Vagina (tissue), 2 donors: ENCODE results near the gene MAGI3. TPM values are rescaled to one million over a fixed set of nuclear protein-coding genes. Genes with fewer than 3 reads are reported as not detected.

Source experiments
- DNase-seq, 2 donors: peaks; one replicate each; pipeline ENCODE4 v3.0.0-alpha.2; 2017; ENCODE audit errors: extremely low spot score in 2 of 2
- H3K27ac ChIP-seq: fragments of 200-600 bp; sonication (generic); one replicate; pipeline ENCODE4 v1.5.1; 2019
- H3K27me3 ChIP-seq: fragments of 200-600 bp; sonication (generic); one replicate; pipeline ENCODE4 v1.5.1; 2019
- H3K36me3 ChIP-seq, 2 donors: fragments of 200-600 bp; sonication (generic); one replicate each; pipeline ENCODE4 v1.5.1; 2017 to 2019
- H3K4me1 ChIP-seq: fragments of 200-600 bp; sonication (generic); one replicate; pipeline ENCODE4 v1.5.1; 2019
- H3K4me3 ChIP-seq, 2 donors: fragments of 200-600 bp; sonication (generic); 1 replicate in 1 of 2; 2 replicates in 1 of 2; pipeline ENCODE4 v1.5.1; 2016 to 2019
- H3K9me3 ChIP-seq: fragments of 200-600 bp; sonication (generic); one replicate; pipeline ENCODE4 v1.5.1; 2019
- POLR2A ChIP-seq, 2 donors: fragments of 450-650 bp; IDR thresholded peaks; one replicate each; pipeline ENCODE4 v1.6.1; 2017; ENCODE audit warnings: antibody characterized with exemption in 2 of 2, mild to moderate bottlenecking in 2 of 2, moderate library complexity in 2 of 2
- POLR2AphosphoS5 ChIP-seq, 2 donors: sonication (generic); formaldehyde crosslinking; IDR thresholded peaks; one replicate each; pipeline ENCODE4 v1.9.0; 2017; ENCODE audit warnings: antibody characterized with exemption in 2 of 2, mild to moderate bottlenecking in 2 of 2, low read depth in 1 of 2; ENCODE audit not compliant: insufficient read depth in 1 of 2
- intact Hi-C: fragments of 100-400 bp; cut with DNase I; formaldehyde crosslinking; loops from one replicate; pipeline ENCODE4 v1.15.1; 2023
- total RNA-seq: library from RNA; depleted of rRNA; stranded (reverse); fragments of >200 nt; gene quantifications from one replicate; pipeline ENCODE4 v1.2.3, GENCODE V29; 2016
- TF ChIP-seq, protein P1 (sequence below), 3 experiments: fragments of 450-650 bp in 2 of 3; fragments of 200-600 bp in 1 of 3; sonication (generic) in 1 of 3; IDR thresholded peaks; one replicate each; pipeline ENCODE4 v1.5.1; 2017 to 2019; ENCODE audit warnings: antibody characterized with exemption in 3 of 3, mild to moderate bottlenecking in 2 of 3, moderate library complexity in 2 of 3

The MAGI3 gene
- total RNA-seq, 1 donor from 2014 or later: 18.4 TPM

DNA sequence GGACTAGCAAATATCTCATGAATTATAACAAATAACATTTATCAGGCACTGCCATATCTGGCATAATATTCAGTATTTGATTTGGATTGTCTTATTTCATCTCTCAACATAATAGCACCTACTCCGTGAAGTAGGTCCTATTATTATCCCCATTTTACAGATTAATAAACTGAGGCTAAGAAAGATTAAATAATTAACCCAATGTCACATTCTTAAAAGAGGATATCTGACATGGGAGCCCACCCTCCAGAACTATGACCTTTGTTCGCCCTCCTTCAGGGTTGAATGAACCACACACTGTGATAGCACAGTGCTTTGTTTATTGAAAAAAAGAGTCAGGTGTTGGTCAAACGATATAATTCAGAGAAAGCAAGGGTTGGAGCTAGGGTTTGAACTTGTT is 19.4 kb upstream of the MAGI3 start:
- TF ChIP-seq POLR2A (IDR thresholded peaks at IDR 0.05) (no peak), POLR2AphosphoS5 (IDR thresholded peaks at IDR 0.05; ENCODE audit: insufficient read depth in 1 of 2, low read depth in 1 of 2) (no peak)
- TF ChIP-seq, protein P1, sequence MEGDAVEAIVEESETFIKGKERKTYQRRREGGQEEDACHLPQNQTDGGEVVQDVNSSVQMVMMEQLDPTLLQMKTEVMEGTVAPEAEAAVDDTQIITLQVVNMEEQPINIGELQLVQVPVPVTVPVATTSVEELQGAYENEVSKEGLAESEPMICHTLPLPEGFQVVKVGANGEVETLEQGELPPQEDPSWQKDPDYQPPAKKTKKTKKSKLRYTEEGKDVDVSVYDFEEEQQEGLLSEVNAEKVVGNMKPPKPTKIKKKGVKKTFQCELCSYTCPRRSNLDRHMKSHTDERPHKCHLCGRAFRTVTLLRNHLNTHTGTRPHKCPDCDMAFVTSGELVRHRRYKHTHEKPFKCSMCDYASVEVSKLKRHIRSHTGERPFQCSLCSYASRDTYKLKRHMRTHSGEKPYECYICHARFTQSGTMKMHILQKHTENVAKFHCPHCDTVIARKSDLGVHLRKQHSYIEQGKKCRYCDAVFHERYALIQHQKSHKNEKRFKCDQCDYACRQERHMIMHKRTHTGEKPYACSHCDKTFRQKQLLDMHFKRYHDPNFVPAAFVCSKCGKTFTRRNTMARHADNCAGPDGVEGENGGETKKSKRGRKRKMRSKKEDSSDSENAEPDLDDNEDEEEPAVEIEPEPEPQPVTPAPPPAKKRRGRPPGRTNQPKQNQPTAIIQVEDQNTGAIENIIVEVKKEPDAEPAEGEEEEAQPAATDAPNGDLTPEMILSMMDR (IDR thresholded peaks at IDR 0.05): no peak
- Histone ChIP-seq H3K9me3 (no peaks in the 10 kb centered on the region), H3K4me1 (no peaks in the 10 kb centered on the region), H3K4me3 (no peak overlapping the region), H3K27me3 (no peaks in the 10 kb centered on the region), H3K36me3 (no peaks in the 10 kb centered on the region), H3K27ac (no peak overlapping the region)
- no peak for DNase-seq
- intact Hi-C loops: no loop called here

DNA sequence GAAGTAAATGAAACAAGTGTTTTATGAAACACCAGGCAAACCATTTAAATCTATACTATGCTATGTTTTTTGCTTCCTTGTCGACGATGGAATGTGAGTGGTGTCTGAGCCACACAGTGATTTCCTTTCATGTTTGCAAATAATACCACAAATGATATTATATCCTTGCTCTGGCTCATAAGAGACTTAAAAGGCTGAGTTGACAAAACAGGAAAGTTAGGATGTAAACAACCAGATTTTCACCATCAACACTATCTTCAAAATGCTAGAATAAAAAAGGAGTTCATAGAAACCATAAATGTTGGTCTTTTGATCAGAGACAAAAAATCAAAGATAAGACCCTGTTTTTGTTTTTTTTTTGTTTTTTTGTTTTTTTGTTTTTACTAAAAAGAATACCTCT is 17.8 kb upstream of the MAGI3 start:
- intact Hi-C loops: no loop called here
- TF ChIP-seq, protein P1 (IDR thresholded peaks at IDR 0.05): no peak
- TF ChIP-seq POLR2AphosphoS5 (IDR thresholded peaks at IDR 0.05; ENCODE audit: insufficient read depth in 1 of 2, low read depth in 1 of 2) (no peak), POLR2A (IDR thresholded peaks at IDR 0.05) (no peak)
- Histone ChIP-seq H3K27me3 (no peaks in the 10 kb centered on the region), H3K4me1 (no peaks in the 10 kb centered on the region), H3K27ac (no peak overlapping the region), H3K4me3 (no peak overlapping the region), H3K36me3 (no peaks in the 10 kb centered on the region), H3K9me3 (no peaks in the 10 kb centered on the region)
- no peak for DNase-seq

DNA sequence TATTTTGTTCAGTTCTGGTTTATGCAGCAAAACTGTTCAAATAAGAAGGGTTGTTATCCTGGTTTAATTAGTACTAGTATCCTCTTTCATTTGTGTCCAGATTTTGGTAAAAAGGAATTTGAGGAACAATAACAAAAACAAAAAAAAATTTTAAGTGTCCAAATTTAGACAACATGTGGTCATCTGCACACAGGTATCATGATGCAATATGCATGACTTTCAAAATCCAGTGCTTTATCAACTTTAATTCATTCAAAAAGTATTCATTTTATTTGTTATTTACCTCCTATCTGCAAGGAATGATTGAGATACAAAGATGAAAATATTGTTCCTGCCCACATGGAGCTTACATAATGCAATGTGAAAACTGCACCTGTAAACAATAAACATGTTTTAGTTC is 16.7 kb upstream of the MAGI3 start:
- Histone ChIP-seq H3K4me1 (no peaks in the 10 kb centered on the region), H3K9me3 (no peaks in the 10 kb centered on the region), H3K27ac (no peak overlapping the region), H3K4me3 (no peak overlapping the region), H3K36me3 (no peaks in the 10 kb centered on the region), H3K27me3 (no peaks in the 10 kb centered on the region)
- TF ChIP-seq, protein P1 (IDR thresholded peaks at IDR 0.05): no peak
- no peak for TF ChIP-seq POLR2AphosphoS5 (IDR thresholded peaks at IDR 0.05; ENCODE audit: insufficient read depth in 1 of 2, low read depth in 1 of 2)
- no peak for TF ChIP-seq POLR2A (IDR thresholded peaks at IDR 0.05)
- DNase-seq: no peak
- intact Hi-C loops: no loop called here

DNA sequence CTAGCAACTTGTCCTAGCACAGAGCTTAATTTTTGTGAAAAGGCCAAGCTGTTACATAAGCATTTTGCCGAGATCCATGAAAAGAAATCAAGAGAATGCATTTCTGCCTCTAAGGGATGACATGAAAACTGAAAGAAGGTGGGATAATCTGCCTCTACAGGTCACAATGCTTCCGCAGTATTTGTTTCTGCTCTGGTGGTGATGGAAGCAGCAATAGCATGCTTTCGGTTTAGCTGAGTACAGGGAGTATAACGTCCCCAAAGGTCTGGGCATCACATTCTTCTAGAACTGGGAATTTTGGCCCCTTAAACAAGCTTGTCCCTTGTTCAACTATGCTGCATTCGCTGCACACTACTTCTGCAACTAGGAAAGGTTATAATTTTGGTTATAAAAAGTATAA is 14.4 kb upstream of the MAGI3 start:
- intact Hi-C loops: no loop called here
- H3K4me3 ChIP-seq: no peak overlapping the region

DNA sequence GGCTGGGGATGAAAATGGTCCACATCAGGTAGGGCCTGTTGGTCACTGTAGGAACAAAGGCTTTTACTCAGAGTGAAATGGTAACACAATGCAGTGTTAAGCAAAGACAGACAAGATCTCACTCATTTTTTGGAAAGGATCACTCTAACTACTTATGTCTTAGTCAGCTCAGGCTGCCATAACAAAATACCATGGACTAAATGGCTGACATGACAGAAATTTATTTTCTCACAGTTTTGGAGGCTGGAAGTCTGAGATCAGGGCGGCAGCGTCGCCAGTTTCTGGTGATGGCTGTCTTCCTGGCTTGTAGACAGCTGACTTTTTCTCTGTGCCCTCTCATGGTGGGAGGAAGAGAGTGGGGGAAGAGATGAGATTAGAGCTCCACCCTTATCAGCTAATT is 10.2 kb upstream of the MAGI3 start:
- H3K9me3 ChIP-seq: no peaks in the 10 kb centered on the region
- TF ChIP-seq POLR2A (IDR thresholded peaks at IDR 0.05) (no peak), POLR2AphosphoS5 (IDR thresholded peaks at IDR 0.05; ENCODE audit: insufficient read depth in 1 of 2, low read depth in 1 of 2) (no peak)
- TF ChIP-seq, protein P1 (IDR thresholded peaks at IDR 0.05): no peak
- no peaks in the 10 kb centered on the region for H3K36me3 ChIP-seq
- intact Hi-C loops: no loop called here
- H3K4me3 ChIP-seq: no peak overlapping the region
- no peak overlapping the region for H3K27ac ChIP-seq
- no peaks in the 10 kb centered on the region for H3K27me3 ChIP-seq
- H3K4me1 ChIP-seq: no peaks in the 10 kb centered on the region
- no peak for DNase-seq

More for the DNA sequence above, 14.4 kb upstream of the MAGI3 start:
- no peak overlapping the region for H3K27ac ChIP-seq
- TF ChIP-seq POLR2A (IDR thresholded peaks at IDR 0.05) (no peak), POLR2AphosphoS5 (IDR thresholded peaks at IDR 0.05; ENCODE audit: insufficient read depth in 1 of 2, low read depth in 1 of 2) (no peak)
- TF ChIP-seq, protein P1 (IDR thresholded peaks at IDR 0.05): no peak
- H3K4me1 ChIP-seq: no peaks in the 10 kb centered on the region
- no peak for DNase-seq
- no peaks in the 10 kb centered on the region for H3K9me3 ChIP-seq
- H3K36me3 ChIP-seq: no peaks in the 10 kb centered on the region
- no peaks in the 10 kb centered on the region for H3K27me3 ChIP-seq
